GM21367 (cell line): ENCODE data around the gene JSRP1.

Experiments used
- ATAC-seq: cut with Tn5 transposase; IDR thresholded peaks from one replicate; pipeline ENCODE4 v1.9.1; 2021; ENCODE audit not compliant: unreplicated experiment

The JSRP1 gene

GRCh38 chr19:2216361-2217225, 39.6 kb downstream of the JSRP1 start:
- no peak for ATAC-seq

- no peak for ATAC-seq
These were observed 40.9 kb downstream of the JSRP1 start for GRCh38 chr19:2215281-2215751.

- no peak for ATAC-seq
These were observed 42.0 kb downstream of the JSRP1 start for GRCh38 chr19:2214251-2214650.

- no peak for ATAC-seq
These were observed 42.4 kb downstream of the JSRP1 start for GRCh38 chr19:2213799-2214198.

- no peak for ATAC-seq
These were observed 43.1 kb downstream of the JSRP1 start for GRCh38 chr19:2212861-2213711.

- ATAC-seq: no peak
These were observed 45.1 kb downstream of the JSRP1 start for GRCh38 chr19:2210987-2211740.

GRCh38 chr19:2210206-2210605, 46.0 kb downstream of the JSRP1 start:
- no peak for ATAC-seq

GRCh38 chr19:2209408-2209807, 46.8 kb downstream of the JSRP1 start:
- no peak for ATAC-seq

- ATAC-seq: no peak
These were observed 47.2 kb downstream of the JSRP1 start for GRCh38 chr19:2208975-2209374.

GRCh38 chr19:2207991-2208860, 48.0 kb downstream of the JSRP1 start:
- no peak for ATAC-seq

- no peak for ATAC-seq
These were observed 49.2 kb downstream of the JSRP1 start for GRCh38 chr19:2207008-2207407.

GRCh38 chr19:2202366-2202765, 53.9 kb downstream of the JSRP1 start:
- ATAC-seq: no peak
